BJ (cell line): ENCODE data around the gene GTF2IRD1. TPM values are rescaled to one million over a fixed set of nuclear protein-coding genes. Genes with fewer than 3 reads are reported as not detected.

ENCODE experiments used
- CTCF ChIA-PET: fragments of 350-600 bp; formaldehyde crosslinking; extraction: SDS; loops from one replicate; lab custom pipeline; 2021; ENCODE audit warnings: antibody characterized with exemption, inconsistent platforms; lab: Yijun Ruan, JAX
- POLR2A ChIA-PET: fragments of 300-600 bp; sonication (Branson Sonifier 250); formaldehyde crosslinking; extraction: SDS; loops from one replicate; lab custom pipeline; 2021; ENCODE audit warnings: antibody characterized with exemption; lab: Charles Lee
- DNase-seq: peaks from one replicate; pipeline ENCODE4 v3.0.0-alpha.2; 2011; ENCODE audit warnings: low read depth
- H3K27me3 ChIP-seq: 2 replicates; pipeline ENCODE4 v1.6.0; 2011; ENCODE audit warnings: low read length; ENCODE audit not compliant: control insufficient read depth, insufficient read depth
- H3K36me3 ChIP-seq: 2 replicates; pipeline ENCODE4 v1.5.1; 2011; ENCODE audit warnings: low read length; ENCODE audit not compliant: control insufficient read depth, insufficient read depth
- H3K4me3 ChIP-seq: 2 replicates; pipeline ENCODE4 v1.5.1; 2011; ENCODE audit warnings: low read depth, mild to moderate bottlenecking, control low read depth, low read length
- CTCF ChIP-seq: IDR thresholded peaks from 2 replicates; pipeline ENCODE4 v1.5.1; 2011; ENCODE audit warnings: low read depth, mild to moderate bottlenecking, control low read depth, inconsistent platforms, low read length, moderate library complexity; ENCODE audit not compliant: insufficient read depth
- polyA plus RNA-seq: library from polyadenylated mRNA; depleted of rRNA; stranded (reverse); fragments of >200 nt; gene quantifications from 2 replicates; pipeline ENCODE4 v1.2.3, GENCODE V29; 2011

Gene GTF2IRD1
- polyA plus RNA-seq, 1 experiment = 29.0 TPM

GRCh38 chr7:74575083-74575784 lies 121.5 kb downstream of the GTF2IRD1 start:
- DNase-seq = no peak
- TF ChIP-seq CTCF = no peak
- POLR2A ChIA-PET = no interaction called here
- CTCF ChIA-PET = interaction anchor here (0.7 to 3.6 kb wide), 4 partner anchors 9 to 170 kb away, joined by 3 to 20 read pairs (median 4); no protein-coding TSS in a partner anchor
- H3K36me3 ChIP-seq = peaks cover 7% of the 10 kb centered on the region
- no peak overlapping the region for H3K4me3 ChIP-seq
- no peaks in the 10 kb centered on the region for H3K27me3 ChIP-seq

- ChIA-PET CTCF (interaction anchor here (0.9 to 3.6 kb wide), 2 partner anchors 10 to 158 kb away, joined by 3 to 20 read pairs; no protein-coding TSS in a partner anchor), POLR2A (no interaction called here)
- Histone ChIP-seq H3K36me3 (peaks cover 7% of the 10 kb centered on the region), H3K27me3 (no peaks in the 10 kb centered on the region), H3K4me3 (no peak overlapping the region)
- DNase-seq = no peak
- no peak for TF ChIP-seq CTCF
Observed at GRCh38 chr7:74575811-74576210, 122.1 kb downstream of the GTF2IRD1 start.

- TF ChIP-seq CTCF = no peak
- CTCF ChIA-PET = interaction anchor here (0.6 to 5.3 kb wide), 2 partner anchors 14 to 79 kb away, joined by 3 to 24 read pairs; no protein-coding TSS in a partner anchor
- Histone ChIP-seq H3K27me3 (no peaks in the 10 kb centered on the region), H3K36me3 (peaks cover 3% of the 10 kb centered on the region), H3K4me3 (no peak overlapping the region)
- POLR2A ChIA-PET = interaction anchor here (0.6 kb wide), 1 partner anchor 29 kb away, joined by 3 read pairs; no protein-coding TSS in a partner anchor
- no peak for DNase-seq
Observed at GRCh38 chr7:74579800-74580685, 126.3 kb downstream of the GTF2IRD1 start.

- no peak for TF ChIP-seq CTCF
- Histone ChIP-seq H3K36me3 (no peaks in the 10 kb centered on the region), H3K27me3 (no peaks in the 10 kb centered on the region), H3K4me3 (no peak overlapping the region)
- POLR2A ChIA-PET = no interaction called here
- no peak for DNase-seq
- CTCF ChIA-PET = interaction anchor here (0.6 to 5.3 kb wide), 4 partner anchors 9 to 132 kb away, joined by 3 to 24 read pairs (median 3); no protein-coding TSS in a partner anchor
Observed at GRCh38 chr7:74581916-74582440, 128.3 kb downstream of the GTF2IRD1 start.
